HG02798 (cell line): ENCODE data around the gene GRM2.
A peak's percentile ranks its signal among the peaks of the same experiment; 100 is the strongest.

Experiments used
- ATAC-seq: cut with Tn5 transposase; IDR thresholded peaks from one replicate; pipeline ENCODE4 v1.9.1; 2021; ENCODE audit warnings: mild to moderate bottlenecking; ENCODE audit not compliant: unreplicated experiment, poor library complexity

GRM2 gene

GRCh38 chr3:51706788-51707731 lies at the start of gene GRM2:
Gene GRM2 (plus strand): TSS chr3:51707068. CDS start chr3:51708984, 1,916 bp downstream.
- ATAC-seq = no peak

DNA sequence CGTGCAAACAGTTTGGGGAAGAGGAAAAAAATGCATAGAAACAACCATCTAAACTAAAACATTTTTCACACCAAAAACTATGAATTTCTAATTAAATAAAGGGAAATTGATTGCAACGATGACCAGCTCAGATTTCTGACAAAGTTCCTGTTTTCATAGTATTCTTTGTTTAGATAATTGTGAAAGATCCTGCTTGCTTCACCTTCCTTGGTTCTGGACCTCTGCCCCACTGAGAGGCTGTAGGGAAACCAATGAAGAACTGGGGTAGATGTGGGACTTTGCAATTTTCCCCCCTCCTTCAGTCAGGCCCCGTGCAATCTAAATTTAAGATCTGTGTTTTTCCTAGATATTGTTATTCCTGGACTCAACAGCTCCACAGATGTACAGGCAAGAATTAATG lies 49.6 kb upstream of the GRM2 start:
- no peak for ATAC-seq

DNA sequence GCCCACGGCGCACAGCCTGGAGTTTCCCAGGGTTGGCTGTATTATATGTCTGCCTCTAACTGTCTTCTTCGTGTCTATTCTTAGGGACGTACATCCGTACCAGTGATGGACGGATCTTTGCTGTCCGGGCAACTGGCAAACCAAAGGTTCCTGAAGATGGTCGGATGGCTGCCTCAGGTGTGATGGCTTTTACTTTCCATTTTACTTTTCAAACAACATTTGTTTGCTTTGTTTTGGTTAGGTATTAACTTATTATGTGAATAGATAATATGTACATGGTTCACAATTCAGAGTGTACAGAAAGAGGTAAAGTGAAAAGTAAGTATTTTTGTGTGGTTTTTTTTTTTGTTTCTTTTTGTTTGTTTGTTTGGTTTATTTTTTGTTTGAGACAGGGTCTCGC lies 46.9 kb upstream of the GRM2 start:
- ATAC-seq = no peak

- no peak for ATAC-seq
Measured at GRCh38 chr3:51662456-51662855, 44.4 kb upstream of the GRM2 start.

GRCh38 chr3:51668756-51669155 lies 38.1 kb upstream of the GRM2 start:
- ATAC-seq = no peak

- peak; percentile 23 for ATAC-seq
Measured at GRCh38 chr3:51669241-51670052, 37.4 kb upstream of the GRM2 start.

DNA sequence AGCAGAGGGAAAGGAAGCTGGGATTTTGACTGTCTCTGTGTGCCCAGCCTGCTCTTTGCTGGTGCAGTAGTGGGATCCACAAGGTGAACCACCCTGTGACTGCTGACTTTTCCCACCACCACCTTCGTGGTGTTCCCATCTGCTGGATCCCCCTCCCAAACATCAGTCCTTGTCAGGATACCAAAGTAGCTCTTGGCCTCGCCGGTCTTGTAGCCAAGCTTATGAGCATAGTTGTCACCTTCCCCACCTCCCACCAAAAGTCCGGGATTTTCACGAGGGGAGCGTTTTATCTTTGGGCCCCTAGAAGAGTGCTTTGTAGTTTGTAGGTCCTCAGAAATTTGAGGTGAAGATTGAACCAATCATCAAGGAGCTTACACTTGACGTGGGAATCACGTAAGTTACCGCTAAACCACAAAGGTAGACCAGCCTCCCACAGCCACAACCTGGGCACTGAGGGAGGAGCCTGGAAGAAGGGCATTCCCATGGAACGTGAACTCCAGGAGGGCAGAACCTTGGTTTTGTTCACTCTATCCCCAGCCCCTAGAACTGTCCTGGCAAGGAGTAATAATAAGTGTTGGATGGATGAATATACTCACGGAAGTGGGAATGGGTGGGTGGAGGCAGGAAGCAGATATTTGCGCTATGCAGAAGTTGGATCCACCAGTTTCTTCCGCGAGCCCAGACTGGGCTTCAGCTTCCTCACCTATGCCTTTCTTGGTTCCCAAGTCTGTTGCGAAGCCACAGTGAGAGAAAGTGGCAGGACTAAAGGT lies 36.6 kb upstream of the GRM2 start:
- no peak for ATAC-seq

DNA sequence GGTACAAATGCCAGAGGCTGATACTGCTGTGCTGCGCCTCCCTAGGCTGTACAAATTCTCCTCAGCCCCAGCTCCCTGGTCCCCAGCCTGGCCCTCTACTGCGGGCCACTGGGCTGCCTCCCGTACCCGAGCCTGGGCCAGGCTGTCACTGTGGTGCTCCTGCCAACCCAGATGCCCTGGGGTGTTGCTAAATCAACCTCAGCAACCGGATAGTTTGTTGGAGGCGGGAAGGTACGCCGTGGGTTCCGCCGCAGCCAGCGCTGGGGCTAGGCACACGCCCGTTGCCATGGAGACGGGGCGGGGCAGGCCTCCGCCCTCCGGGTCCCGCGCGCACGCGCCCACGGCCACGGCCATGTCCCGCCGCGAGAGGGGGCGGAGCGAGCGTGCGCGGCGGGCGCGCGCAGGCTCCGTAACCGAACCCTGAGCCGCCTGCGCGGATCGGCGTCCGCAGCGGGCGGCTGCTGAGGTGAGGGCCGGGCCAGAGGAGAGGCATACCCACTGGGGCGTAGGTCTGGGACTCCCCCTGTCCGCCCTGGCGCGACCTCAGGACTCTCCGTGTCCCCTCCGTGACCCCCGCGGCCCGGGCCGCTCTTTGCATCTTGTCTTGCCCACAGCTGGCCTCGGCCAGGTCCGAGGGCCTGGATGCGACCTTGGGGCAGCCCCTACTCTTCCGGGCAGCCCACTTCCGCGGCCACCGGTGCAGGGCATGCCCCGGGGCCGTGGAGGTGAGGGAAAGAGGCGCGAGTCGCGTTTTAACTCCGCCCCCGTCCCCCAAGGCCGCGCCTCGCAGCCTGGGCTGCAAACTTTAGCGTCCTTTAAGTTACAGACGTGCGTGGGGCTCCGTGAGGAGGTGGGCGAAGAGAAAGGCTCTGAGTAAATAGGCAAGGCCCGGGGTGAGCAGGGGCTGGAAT lies 35.8 kb upstream of the GRM2 start, which contains the start of gene TEX264:
TSS of gene TEX264 (plus strand) at position 430 of the 911 bp plus-strand sequence. CDS start 3,053 bp downstream, outside the sequence.
- ATAC-seq = peak; percentile 86

DNA sequence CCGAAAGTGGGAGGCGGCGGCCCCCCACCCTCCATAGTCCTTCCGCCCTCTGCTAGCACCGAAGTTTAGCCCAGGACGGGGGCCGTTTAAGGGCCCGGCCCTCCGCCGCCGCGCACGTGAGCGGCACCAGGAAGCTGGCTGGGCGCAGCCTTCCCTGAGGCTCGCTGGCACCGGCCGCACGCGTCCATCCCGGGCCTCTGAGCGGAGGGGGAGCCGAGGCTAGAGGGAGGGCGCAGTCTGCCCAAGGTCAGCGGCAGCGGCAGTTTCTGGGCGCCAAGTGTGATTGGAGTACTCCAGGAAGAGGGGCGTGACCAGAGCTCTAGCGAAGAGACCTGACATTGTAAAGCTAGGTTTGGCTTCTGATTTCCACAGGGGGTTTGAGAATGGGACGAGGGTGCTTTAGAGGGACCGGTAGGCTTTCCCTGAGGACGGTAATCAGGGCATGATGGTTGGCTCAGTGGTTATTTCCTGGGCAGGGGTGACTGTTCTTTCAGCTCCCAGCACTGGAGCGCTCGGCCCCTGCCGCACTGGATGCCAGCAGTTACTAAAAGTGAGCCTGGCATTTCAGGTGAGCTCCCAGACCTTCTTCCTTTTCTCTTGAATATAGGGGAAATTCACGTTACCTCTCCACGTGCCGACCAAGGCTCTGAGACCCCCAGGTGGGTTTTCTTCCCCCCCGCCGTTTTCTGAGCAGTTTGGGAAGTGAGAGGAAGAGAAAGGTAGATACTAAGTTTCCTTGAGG lies 35.0 kb upstream of the GRM2 start:
- ATAC-seq = peak; percentile 39

- ATAC-seq = no peak
Measured at GRCh38 chr3:51673181-51673801, 33.6 kb upstream of the GRM2 start.

GRCh38 chr3:51673802-51674654 lies 32.8 kb upstream of the GRM2 start:
- ATAC-seq = no peak

- ATAC-seq = no peak
Measured at GRCh38 chr3:51675201-51675611, 31.7 kb upstream of the GRM2 start.

- no peak for ATAC-seq
Measured at GRCh38 chr3:51676102-51676640, 30.7 kb upstream of the GRM2 start.

- ATAC-seq = no peak
Measured at GRCh38 chr3:51677358-51677757, 29.5 kb upstream of the GRM2 start.

DNA sequence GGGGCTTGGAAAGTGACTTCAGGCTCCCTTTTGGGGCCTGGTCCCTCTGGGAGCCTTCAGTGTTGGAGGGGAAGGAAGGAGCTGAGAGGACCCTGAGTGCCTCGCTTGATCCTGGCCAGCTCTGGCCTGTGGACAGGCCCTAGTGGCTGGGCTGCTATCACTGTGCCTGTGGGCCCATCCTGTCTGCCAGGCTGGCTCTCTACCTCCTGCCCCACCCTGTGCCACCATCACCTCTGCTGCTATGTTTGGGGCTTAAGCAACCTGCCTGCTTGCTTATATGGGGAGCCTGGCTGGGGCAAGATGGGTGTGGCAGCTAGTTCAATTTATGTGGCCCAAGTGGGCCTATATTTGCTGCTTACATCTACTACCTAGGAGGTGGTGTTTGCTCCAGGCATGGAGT lies 28.7 kb upstream of the GRM2 start:
- ATAC-seq = no peak

GRCh38 chr3:51678641-51679040 lies 28.2 kb upstream of the GRM2 start:
- no peak for ATAC-seq

DNA sequence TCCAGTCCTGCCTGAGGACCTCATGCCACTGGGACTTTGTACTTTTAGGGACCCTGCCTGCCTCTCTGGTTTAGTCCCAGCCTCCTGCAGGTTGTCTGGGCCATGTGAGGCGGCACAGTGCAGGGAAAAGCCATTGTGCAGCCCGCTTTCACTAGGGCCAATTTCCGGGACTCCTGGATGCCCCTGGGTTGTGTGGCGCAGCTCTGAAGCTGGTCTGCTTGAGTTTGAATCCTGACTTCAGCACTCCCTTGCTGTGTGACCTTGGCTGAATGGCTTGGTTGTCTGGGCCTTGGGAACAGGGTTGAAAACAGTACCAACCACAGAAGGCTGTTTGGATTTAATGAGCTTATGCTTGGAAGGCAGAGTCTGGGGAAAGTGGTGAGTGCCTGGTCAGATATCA lies 27.6 kb upstream of the GRM2 start:
- ATAC-seq = no peak
